ENCODE measurements around the gene PIGU.

Gene PIGU

GRCh38 chr20:34638532-34638931, 38.4 kb downstream of the PIGU start:
- no peak overlapping the region for H3K4me3 ChIP-seq (replicated peaks; ENCODE audit: low read depth, low read length)
- TF ChIP-seq CTCF (IDR thresholded peaks at IDR 0.05; ENCODE audit: low read depth, low read length, missing control alignments), result no peak
- no peak for DNase-seq (ENCODE audit: extremely low read depth, low read depth)

GRCh38 chr20:34638039-34638292, 38.9 kb downstream of the PIGU start:
- no peak overlapping the region for H3K4me3 ChIP-seq (replicated peaks; ENCODE audit: low read depth, low read length)
- DNase-seq (ENCODE audit: extremely low read depth, low read depth), result no peak
- TF ChIP-seq CTCF (IDR thresholded peaks at IDR 0.05; ENCODE audit: low read depth, low read length, missing control alignments), result no peak

- no peak for TF ChIP-seq CTCF (IDR thresholded peaks at IDR 0.05; ENCODE audit: low read depth, low read length, missing control alignments)
- no peak overlapping the region for H3K4me3 ChIP-seq (replicated peaks; ENCODE audit: low read depth, low read length)
- DNase-seq (ENCODE audit: extremely low read depth, low read depth), result no peak
Measured at GRCh38 chr20:34637245-34638038, 39.5 kb downstream of the PIGU start.

GRCh38 chr20:34636648-34637047, 40.2 kb downstream of the PIGU start:
- no peak for DNase-seq (ENCODE audit: extremely low read depth, low read depth)
- TF ChIP-seq CTCF (IDR thresholded peaks at IDR 0.05; ENCODE audit: low read depth, low read length, missing control alignments), result no peak
- no peak overlapping the region for H3K4me3 ChIP-seq (replicated peaks; ENCODE audit: low read depth, low read length)

- DNase-seq (ENCODE audit: extremely low read depth, low read depth), result no peak
- no peak overlapping the region for H3K4me3 ChIP-seq (replicated peaks; ENCODE audit: low read depth, low read length)
- no peak for TF ChIP-seq CTCF (IDR thresholded peaks at IDR 0.05; ENCODE audit: low read depth, low read length, missing control alignments)
Measured at GRCh38 chr20:34634392-34634791, 42.5 kb downstream of the PIGU start.

- no peak for DNase-seq (ENCODE audit: extremely low read depth, low read depth)
- H3K4me3 ChIP-seq (replicated peaks; ENCODE audit: low read depth, low read length), result no peak overlapping the region
- TF ChIP-seq CTCF (IDR thresholded peaks at IDR 0.05; ENCODE audit: low read depth, low read length, missing control alignments), result no peak
Measured at GRCh38 chr20:34632870-34633452, 43.9 kb downstream of the PIGU start.

- H3K4me3 ChIP-seq (replicated peaks; ENCODE audit: low read depth, low read length), result no peak overlapping the region
- no peak for TF ChIP-seq CTCF (IDR thresholded peaks at IDR 0.05; ENCODE audit: low read depth, low read length, missing control alignments)
- no peak for DNase-seq (ENCODE audit: extremely low read depth, low read depth)
Measured at GRCh38 chr20:34629904-34630303, 47.0 kb downstream of the PIGU start.
